ENCODE measurements around the gene DGKK.

DGKK gene

DNA sequence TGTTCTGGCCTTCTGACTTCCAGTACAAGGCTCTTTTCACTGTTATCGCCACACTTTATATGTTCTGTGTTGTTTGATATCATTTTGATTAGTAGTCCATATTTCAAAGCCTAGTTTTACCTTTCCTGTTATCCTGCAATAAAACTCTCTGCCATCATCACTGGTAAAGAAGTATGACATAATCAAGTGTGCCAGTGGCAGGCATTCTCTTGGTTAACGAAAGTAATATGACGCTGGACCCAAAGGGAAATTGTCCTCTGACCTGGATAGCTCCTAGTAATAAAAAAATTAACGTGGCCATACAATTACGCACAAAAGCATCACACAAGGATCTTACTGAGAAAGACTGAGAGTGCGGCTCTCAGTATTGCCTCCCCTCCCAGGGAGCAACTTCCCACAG lies 33.8 kb downstream of the DGKK start:
- DNase-seq (ENCODE audit: low read depth in 2 of 2), result no peak
- no peak overlapping the region for H3K4me3 ChIP-seq (replicated peaks in 1 of 2; ENCODE audit: low read depth in 2 of 2, low read length in 2 of 2)
- TF ChIP-seq, protein P1, sequence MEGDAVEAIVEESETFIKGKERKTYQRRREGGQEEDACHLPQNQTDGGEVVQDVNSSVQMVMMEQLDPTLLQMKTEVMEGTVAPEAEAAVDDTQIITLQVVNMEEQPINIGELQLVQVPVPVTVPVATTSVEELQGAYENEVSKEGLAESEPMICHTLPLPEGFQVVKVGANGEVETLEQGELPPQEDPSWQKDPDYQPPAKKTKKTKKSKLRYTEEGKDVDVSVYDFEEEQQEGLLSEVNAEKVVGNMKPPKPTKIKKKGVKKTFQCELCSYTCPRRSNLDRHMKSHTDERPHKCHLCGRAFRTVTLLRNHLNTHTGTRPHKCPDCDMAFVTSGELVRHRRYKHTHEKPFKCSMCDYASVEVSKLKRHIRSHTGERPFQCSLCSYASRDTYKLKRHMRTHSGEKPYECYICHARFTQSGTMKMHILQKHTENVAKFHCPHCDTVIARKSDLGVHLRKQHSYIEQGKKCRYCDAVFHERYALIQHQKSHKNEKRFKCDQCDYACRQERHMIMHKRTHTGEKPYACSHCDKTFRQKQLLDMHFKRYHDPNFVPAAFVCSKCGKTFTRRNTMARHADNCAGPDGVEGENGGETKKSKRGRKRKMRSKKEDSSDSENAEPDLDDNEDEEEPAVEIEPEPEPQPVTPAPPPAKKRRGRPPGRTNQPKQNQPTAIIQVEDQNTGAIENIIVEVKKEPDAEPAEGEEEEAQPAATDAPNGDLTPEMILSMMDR (IDR thresholded peaks at IDR 0.05; ENCODE audit: low read depth, low read length), result no peak

DNA sequence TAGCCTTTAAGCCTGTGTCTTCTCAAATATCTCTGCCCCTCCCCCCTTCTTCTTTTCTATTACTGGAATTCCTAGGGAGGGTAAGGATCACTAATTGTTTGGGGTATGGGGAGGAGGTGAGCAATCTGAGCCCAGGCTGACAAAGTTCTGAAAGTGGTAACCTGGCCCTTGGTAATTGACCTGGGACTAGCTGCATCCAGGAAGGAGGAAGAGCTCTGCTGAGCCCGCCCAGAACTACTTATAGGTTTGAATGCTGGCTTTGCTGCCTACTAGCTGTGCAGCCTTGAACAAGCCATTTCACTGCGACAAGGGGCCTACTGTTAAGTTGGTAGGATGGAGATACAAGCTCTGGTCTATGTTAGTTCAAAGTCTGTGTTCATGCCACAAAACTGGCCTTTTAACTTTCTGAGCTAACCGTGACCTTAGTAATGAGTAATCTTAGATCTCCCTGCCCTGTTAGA lies 37.8 kb downstream of the DGKK start:
- H3K4me3 ChIP-seq (replicated peaks in 1 of 2; ENCODE audit: low read depth in 2 of 2, low read length in 2 of 2), result no peak overlapping the region
- DNase-seq (ENCODE audit: low read depth in 2 of 2), result no peak
- TF ChIP-seq, protein P1 (IDR thresholded peaks at IDR 0.05; ENCODE audit: low read depth, low read length), result no peak

DNA sequence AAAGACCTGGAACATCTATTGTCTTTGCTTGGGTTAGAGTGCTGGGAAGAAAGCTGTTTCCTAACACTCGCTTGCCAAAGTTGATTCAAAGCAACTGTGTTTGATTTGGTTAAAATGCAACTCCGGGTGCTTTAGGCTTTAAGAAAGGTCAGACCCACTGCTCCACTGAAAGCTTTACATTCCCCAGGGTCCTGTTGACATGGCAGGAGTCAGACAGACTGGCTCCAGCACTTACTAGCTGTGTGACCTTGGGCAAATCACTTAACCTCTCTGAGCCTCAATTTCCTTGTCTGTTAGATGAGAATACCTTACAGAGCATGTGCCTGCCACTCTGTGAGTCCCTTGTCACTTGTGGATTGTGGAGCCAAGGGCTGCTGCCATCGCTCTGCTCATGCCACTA lies 39.0 kb downstream of the DGKK start:
- no peak for DNase-seq (ENCODE audit: low read depth in 2 of 2)
- H3K4me3 ChIP-seq (replicated peaks in 1 of 2; ENCODE audit: low read depth in 2 of 2, low read length in 2 of 2), result no peak overlapping the region
- TF ChIP-seq, protein P1 (IDR thresholded peaks at IDR 0.05; ENCODE audit: low read depth, low read length), result no peak

DNA sequence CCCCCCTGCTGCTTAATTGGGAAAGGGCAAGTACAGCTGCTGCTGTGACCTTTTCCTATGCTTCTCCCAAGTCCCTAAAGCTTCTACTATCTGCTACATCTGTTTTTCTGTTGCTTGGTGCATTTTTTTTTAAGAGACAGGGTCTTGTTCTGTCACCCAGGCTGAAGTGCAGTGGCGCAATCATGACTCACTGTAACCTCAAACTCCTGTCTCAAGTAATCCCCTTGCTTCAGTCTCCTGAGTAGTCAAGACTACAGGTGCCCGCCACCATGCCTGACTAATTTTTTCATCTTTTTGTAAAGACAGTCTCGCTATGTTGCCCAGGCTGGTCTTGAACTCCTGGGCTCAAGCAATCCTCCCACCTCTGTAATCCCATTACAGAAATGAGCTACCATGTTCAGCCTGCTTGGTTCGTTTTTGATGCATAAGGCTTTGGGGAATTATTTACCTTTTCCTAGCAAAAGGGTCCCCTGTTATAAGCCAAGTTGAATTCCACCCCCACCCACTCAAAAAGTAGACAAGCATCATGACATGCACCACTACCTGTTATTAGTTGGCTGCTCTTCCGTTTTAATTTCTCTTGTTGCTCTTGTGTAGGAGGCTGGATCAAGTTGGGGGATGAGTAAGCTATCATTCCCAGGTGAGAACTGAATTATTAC lies 39.6 kb downstream of the DGKK start:
- no peak overlapping the region for H3K4me3 ChIP-seq (replicated peaks in 1 of 2; ENCODE audit: low read depth in 2 of 2, low read length in 2 of 2)
- TF ChIP-seq, protein P1 (IDR thresholded peaks at IDR 0.05; ENCODE audit: low read depth, low read length), result no peak
- no peak for DNase-seq (ENCODE audit: low read depth in 2 of 2)

DNA sequence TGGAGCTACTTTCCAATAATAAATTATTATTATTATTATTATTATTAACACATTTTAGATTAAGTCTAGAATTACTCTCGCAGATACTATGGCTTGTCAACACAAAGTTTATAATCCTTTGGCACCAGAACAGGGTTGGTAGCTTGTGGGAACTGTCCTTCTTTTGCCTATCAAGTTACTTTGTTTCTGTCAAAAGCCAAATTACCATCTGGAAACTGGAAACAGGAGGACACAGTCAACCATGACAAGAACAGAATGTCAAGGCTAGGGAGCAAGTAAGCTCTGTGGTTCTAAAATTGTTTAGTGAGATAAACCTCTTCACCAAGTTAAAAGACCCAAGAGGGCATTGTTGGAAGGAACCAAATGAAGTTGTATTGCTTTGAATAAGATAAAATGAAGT lies 42.5 kb downstream of the DGKK start:
- DNase-seq (ENCODE audit: low read depth in 2 of 2), result no peak
- no peak overlapping the region for H3K4me3 ChIP-seq (replicated peaks in 1 of 2; ENCODE audit: low read depth in 2 of 2, low read length in 2 of 2)
- TF ChIP-seq, protein P1 (IDR thresholded peaks at IDR 0.05; ENCODE audit: low read depth, low read length), result no peak

DNA sequence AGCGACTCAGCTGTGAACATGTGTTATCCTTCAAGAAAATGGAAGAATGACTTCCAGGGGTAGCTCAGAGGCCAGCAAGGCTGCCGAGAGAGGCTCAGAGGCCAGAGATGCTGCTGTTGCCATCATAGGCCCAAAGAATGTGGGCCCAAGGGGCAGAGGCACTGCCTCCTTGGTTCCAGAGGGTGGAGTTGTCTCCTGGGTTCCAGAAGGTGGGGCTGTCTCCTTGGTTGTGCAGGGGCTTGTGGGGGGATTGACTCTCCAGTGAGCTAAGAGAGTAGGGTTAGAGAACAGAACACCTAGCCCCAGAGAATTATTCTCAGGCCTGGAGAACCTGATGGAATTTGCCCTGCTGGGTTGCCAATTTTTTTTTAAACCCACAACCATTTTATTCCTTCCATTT lies 62.6 kb downstream of the DGKK start:
- no peak for DNase-seq (ENCODE audit: low read depth in 2 of 2)
- TF ChIP-seq, protein P1 (IDR thresholded peaks at IDR 0.05; ENCODE audit: low read depth, low read length), result no peak
- no peak overlapping the region for H3K4me3 ChIP-seq (replicated peaks in 1 of 2; ENCODE audit: low read depth in 2 of 2, low read length in 2 of 2)

DNA sequence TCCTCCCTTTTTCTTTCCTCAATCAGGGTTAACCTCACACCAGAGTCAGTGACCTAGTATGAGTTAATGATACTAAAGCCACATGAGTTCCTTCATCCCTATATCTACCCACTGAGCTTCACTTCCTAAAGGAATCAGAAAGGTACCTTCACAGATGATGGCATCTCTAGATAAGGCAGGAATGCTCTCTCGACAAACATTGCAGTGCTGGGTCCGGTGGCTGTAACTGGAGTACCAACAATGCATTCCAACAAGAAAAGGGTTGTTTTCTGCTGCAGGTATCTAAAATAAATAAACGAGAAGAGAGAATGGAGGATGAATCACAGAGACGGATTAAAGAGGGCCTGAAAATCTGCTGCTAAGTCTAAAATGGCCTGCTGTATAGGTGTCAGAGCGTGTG lies 66.7 kb downstream of the DGKK start:
- TF ChIP-seq, protein P1 (IDR thresholded peaks at IDR 0.05; ENCODE audit: low read depth, low read length), result no peak
- H3K4me3 ChIP-seq (replicated peaks in 1 of 2; ENCODE audit: low read depth in 2 of 2, low read length in 2 of 2), result no peak overlapping the region
- no peak for DNase-seq (ENCODE audit: low read depth in 2 of 2)

Measured in cardiac fibroblast (primary cell).